ENCODE data around the gene C7orf25.

DNA sequence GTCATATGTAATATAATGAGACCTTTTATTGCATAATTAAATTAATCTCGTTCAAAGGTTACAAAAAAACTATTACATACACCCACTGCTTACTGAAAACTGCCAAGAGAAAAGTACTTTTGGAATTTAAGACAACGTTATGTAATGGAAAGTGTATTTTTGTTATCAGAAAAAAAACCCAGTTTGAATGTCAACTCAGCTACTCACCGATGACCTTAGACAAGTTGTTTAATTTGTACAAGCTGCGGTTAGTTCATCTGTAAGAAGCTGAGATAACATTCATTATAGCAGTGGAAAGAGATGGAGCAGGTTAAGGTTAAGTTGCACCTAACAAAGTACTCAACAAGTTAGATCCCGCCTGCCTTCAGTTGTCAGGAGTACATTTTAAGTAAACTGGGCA lies 19.0 kb upstream of the C7orf25 start:
- TF ChIP-seq, protein P1, sequence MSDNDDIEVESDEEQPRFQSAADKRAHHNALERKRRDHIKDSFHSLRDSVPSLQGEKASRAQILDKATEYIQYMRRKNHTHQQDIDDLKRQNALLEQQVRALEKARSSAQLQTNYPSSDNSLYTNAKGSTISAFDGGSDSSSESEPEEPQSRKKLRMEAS (IDR thresholded peaks at IDR 0.05), result no peak
- TF ChIP-seq EGR1 (IDR thresholded peaks at IDR 0.05), result no peak
- no peak for TF ChIP-seq RAD21 (IDR thresholded peaks at IDR 0.05; ENCODE audit: low read depth)
- TF ChIP-seq CREB1 (IDR thresholded peaks at IDR 0.05; ENCODE audit: low read depth), result no peak
- TF ChIP-seq FOXM1 (IDR thresholded peaks at IDR 0.05; ENCODE audit: borderline replicate concordance, low read depth), result no peak
- TF ChIP-seq CEBPB (IDR thresholded peaks at IDR 0.05), result no peak
- TF ChIP-seq YY1 (IDR thresholded peaks at IDR 0.05; ENCODE audit: low read depth), result no peak
- TF ChIP-seq EP300 (IDR thresholded peaks at IDR 0.05; ENCODE audit: borderline replicate concordance), result no peak
- no peak for TF ChIP-seq NFIC (IDR thresholded peaks at IDR 0.05)
- TF ChIP-seq TCF12 (IDR thresholded peaks at IDR 0.05; ENCODE audit: low read depth), result no peak
- TF ChIP-seq ZBTB7A (IDR thresholded peaks at IDR 0.05; ENCODE audit: low read depth), result no peak

Data from Ishikawa (cell line).